Stimulated activated CD8-positive, alpha-beta memory T cell treated with anti-CD3 and anti-CD28 coated beads, Interleukin-15, amount 100 ng/mL, for 4 hours (primary cell): ENCODE results near the gene EIF5.
A peak's percentile ranks its signal among the peaks of the same experiment; 100 is the strongest.

ENCODE experiments used
- DNase-seq, 2 donors: peaks; one replicate each; pipeline ENCODE4 v3.0.0-alpha.2; 2020; ENCODE audit warnings: low read depth in 2 of 2

EIF5 gene

GRCh38 chr14:103333754-103334643, at the start of gene EIF5:
TSS of gene EIF5 (plus strand) at chr14:103334237. CDS start at chr14:103335861, 1,624 bp downstream.
- peak; percentile 97 to 98 for DNase-seq

- no peak for DNase-seq
Observed at GRCh38 chr14:103284574-103285467, 49.2 kb upstream of the EIF5 start.

GRCh38 chr14:103286460-103286859, 47.6 kb upstream of the EIF5 start:
- DNase-seq, result no peak

GRCh38 chr14:103286968-103287850, 46.8 kb upstream of the EIF5 start:
- DNase-seq, result no peak

- no peak for DNase-seq
Observed at GRCh38 chr14:103288076-103288766, 45.8 kb upstream of the EIF5 start.

- no peak for DNase-seq
Observed at GRCh38 chr14:103290056-103290455, 44.0 kb upstream of the EIF5 start.

- DNase-seq, result no peak
Observed at GRCh38 chr14:103290494-103290893, 43.5 kb upstream of the EIF5 start.

- DNase-seq, result no peak
Observed at GRCh38 chr14:103290961-103291360, 43.1 kb upstream of the EIF5 start.

GRCh38 chr14:103292426-103293374, 41.3 kb upstream of the EIF5 start:
- DNase-seq, result peak; percentile 42 to 44

GRCh38 chr14:103293465-103293864, 40.6 kb upstream of the EIF5 start:
- DNase-seq, result no peak

- no peak for DNase-seq
Observed at GRCh38 chr14:103294091-103294490, 39.9 kb upstream of the EIF5 start.

- DNase-seq, result no peak
Observed at GRCh38 chr14:103296007-103296406, 38.0 kb upstream of the EIF5 start.

- DNase-seq, result no peak
Observed at GRCh38 chr14:103296987-103297386, 37.0 kb upstream of the EIF5 start.

- DNase-seq, result no peak
Observed at GRCh38 chr14:103298620-103299019, 35.4 kb upstream of the EIF5 start.

GRCh38 chr14:103301512-103302354, 32.3 kb upstream of the EIF5 start:
- no peak for DNase-seq

- DNase-seq, result no peak
Observed at GRCh38 chr14:103302966-103303365, 31.1 kb upstream of the EIF5 start.

- no peak for DNase-seq
Observed at GRCh38 chr14:103304706-103305105, 29.3 kb upstream of the EIF5 start.

- no peak for DNase-seq
Observed at GRCh38 chr14:103308717-103309616, 25.1 kb upstream of the EIF5 start.
